Ectodermal cell (in vitro differentiated cells): ENCODE results near the gene CORO6.

Source experiments
- H3K27ac ChIP-seq: 2 replicates; pipeline ENCODE4 v1.7.0; 2013; ENCODE audit warnings: mild to moderate bottlenecking, low read depth, low read length; ENCODE audit not compliant: insufficient read depth, poor library complexity, severe bottlenecking
- H3K27me3 ChIP-seq: 2 replicates; pipeline ENCODE4 v1.7.0; 2013; ENCODE audit warnings: mild to moderate bottlenecking, low read length; ENCODE audit not compliant: insufficient read depth, control insufficient read depth, poor library complexity, severe bottlenecking
- H3K36me3 ChIP-seq: one replicate; pipeline ENCODE4 v1.7.0; 2013; ENCODE audit warnings: low read length; ENCODE audit not compliant: control insufficient read depth, insufficient read depth
- H3K4me1 ChIP-seq: one replicate; pipeline ENCODE4 v1.7.0; 2013; ENCODE audit warnings: low read length; ENCODE audit not compliant: control insufficient read depth, insufficient read depth
- H3K4me3 ChIP-seq: 2 replicates; pipeline ENCODE4 v1.7.0; 2013; ENCODE audit warnings: low read depth, low read length, control low read depth; ENCODE audit not compliant: insufficient read depth
- H3K9me3 ChIP-seq: 2 replicates; pipeline ENCODE4 v1.7.0; 2013; ENCODE audit warnings: mild to moderate bottlenecking, low read length, moderate library complexity; ENCODE audit not compliant: control insufficient read depth
- WGBS, 2 experiments: methylation state at CpG; one replicate each; pipeline ENCODE4 v1.1.7; 2013; ENCODE audit warnings: missing lambda C conversion rate in 2 of 2; 5-methylcytosine and 5-hydroxymethylcytosine counted together

Gene CORO6

DNA sequence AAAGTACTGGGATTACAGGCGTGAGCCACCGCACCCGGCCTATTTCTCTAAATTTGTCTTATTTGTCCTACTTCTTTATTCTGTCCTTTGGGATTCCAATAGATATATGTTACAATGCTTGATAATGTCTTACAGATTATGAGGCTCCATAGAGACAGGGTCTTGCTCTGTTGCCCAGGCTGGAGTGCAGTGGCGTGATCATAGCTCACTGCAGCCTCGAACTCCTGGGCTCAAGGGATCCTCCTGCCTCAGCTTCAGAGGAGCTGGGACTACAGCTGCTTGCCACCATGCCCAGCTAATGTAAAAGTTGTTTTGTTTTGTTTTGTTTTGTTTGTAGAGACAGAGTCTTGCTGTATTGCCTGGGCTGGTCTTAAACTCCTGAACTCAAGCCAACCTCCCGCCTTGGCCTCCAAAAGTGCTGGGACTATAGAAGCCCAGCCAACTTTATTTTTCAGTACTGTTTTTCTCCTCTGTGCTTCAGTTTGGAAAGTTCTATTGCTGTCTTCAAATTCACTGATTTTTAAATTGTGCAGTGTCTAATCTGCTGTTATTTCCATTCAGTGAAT lies 19.5 kb downstream of the CORO6 start:
- H3K4me3 ChIP-seq = no peak overlapping the region
- 96 to 97% methylated on average over 6 of the region's 6 CpGs for whole genome bisulfite sequencing, 2 experiments
- no peaks in the 10 kb centered on the region for H3K27me3 ChIP-seq
- H3K27ac ChIP-seq = no peak overlapping the region
- H3K4me1 ChIP-seq = peaks cover under 1% of the 10 kb centered on the region
- H3K36me3 ChIP-seq = no peaks in the 10 kb centered on the region
- no peaks in the 10 kb centered on the region for H3K9me3 ChIP-seq

DNA sequence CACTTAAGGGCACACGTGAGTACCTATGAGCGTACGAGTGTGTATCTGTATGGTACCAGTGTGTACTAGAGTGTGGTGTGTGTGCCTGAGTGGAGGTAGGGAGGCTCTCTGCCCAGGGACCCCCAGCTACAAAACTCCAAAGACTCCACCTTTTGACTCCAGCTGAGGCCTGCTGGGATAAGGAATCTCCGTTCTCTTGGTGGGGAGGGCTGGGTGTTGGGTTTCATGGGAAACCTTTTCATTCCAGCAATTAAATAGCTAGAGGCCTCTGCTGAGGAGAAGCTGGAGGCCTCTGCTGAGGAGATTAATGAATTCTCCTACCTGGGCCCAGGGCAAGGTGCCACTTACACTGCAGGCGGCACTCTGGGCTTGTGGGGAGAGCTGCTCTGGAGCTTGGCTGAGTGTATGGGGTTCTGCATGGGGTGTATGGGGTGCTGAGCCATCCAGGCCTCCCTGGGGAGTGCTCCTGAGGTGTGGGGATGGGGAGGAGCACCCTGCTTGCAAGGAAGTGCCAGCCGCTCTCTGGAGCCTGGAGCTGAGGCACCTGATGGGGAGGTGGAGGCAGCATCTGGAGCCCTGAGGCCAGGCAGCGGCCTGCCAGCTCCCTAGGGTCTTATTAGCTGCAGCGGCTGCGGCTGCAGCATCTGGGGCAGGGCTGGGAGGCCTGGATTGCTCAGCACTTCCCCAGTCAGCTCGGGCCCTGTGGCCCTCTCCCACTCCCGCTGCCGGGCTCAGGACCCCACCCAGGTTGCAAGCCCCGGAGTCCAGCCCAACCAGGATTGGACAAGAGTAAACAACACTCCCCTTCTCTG lies 25.1 kb downstream of the CORO6 start:
- H3K4me3 ChIP-seq = no peak overlapping the region
- peak overlapping the region; percentile 16 for H3K27ac ChIP-seq
- H3K9me3 ChIP-seq = no peaks in the 10 kb centered on the region
- H3K27me3 ChIP-seq = peaks cover 6% of the 10 kb centered on the region
- H3K4me1 ChIP-seq = peaks cover 45% of the 10 kb centered on the region
- 32 to 38% methylated on average over 13 of the region's 13 CpGs for WGBS, 2 experiments
- H3K36me3 ChIP-seq = no peaks in the 10 kb centered on the region

- WGBS, 2 experiments = 46 to 50% methylated on average over 9 of the region's 9 CpGs
Measured at GRCh38 chr17:29596811-29597210, 25.9 kb downstream of the CORO6 start.

GRCh38 chr17:29595943-29596774 lies 26.6 kb downstream of the CORO6 start:
- Histone ChIP-seq H3K27ac (no peak overlapping the region), H3K4me1 (peaks cover 51% of the 10 kb centered on the region), H3K36me3 (no peaks in the 10 kb centered on the region), H3K27me3 (peaks cover 6% of the 10 kb centered on the region), H3K9me3 (no peaks in the 10 kb centered on the region), H3K4me3 (no peak overlapping the region)
- WGBS, 2 experiments = 84 to 86% methylated on average over 12 of the region's 12 CpGs

More at GRCh38 chr17:29596811-29597210, 25.9 kb downstream of the CORO6 start:
- Histone ChIP-seq H3K36me3 (no peaks in the 10 kb centered on the region), H3K9me3 (no peaks in the 10 kb centered on the region), H3K27me3 (peaks cover 6% of the 10 kb centered on the region), H3K27ac (no peak overlapping the region), H3K4me1 (peaks cover 51% of the 10 kb centered on the region), H3K4me3 (no peak overlapping the region)

- 70 to 74% methylated on average over 7 of the region's 7 CpGs for WGBS, 2 experiments
- H3K27me3 ChIP-seq = peaks cover 11% of the 10 kb centered on the region
- H3K36me3 ChIP-seq = no peaks in the 10 kb centered on the region
- no peaks in the 10 kb centered on the region for H3K9me3 ChIP-seq
- peaks cover 56% of the 10 kb centered on the region for H3K4me1 ChIP-seq
- no peak overlapping the region for H3K4me3 ChIP-seq
- H3K27ac ChIP-seq = no peak overlapping the region
Measured at GRCh38 chr17:29595107-29595942, 27.4 kb downstream of the CORO6 start.

DNA sequence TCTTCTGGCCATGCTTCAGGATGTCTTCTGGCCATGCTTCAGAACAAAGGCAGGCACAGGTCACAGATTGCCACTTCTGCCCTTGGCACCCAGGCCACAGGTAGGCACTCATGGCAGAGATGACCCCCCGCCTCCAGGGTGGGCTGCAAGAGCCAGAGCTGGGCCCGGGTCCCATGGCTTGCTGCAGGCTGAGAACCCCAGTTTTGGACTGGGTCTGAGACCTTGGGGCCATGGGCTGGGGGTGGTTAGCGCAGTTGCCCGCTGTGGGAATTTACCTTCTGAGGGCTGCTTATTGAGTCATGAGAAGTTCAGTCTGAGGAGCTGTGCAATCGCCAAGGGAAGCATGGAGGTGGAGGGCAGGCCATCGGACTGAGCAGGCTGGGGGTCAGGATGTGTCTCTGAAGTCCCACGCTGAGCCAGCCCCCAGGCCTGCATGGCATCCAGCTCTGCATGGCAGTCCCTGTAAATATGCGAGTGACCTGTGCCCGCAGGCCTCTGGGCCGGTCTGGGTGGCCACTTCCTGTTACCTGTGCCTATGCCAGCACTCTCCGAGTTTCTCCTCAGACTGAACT lies 28.1 kb downstream of the CORO6 start:
- peaks cover 16% of the 10 kb centered on the region for H3K27me3 ChIP-seq
- 89 to 90% methylated on average over 11 of the region's 11 CpGs for WGBS, 2 experiments
- H3K27ac ChIP-seq = no peak overlapping the region
- H3K9me3 ChIP-seq = no peaks in the 10 kb centered on the region
- no peak overlapping the region for H3K4me3 ChIP-seq
- no peaks in the 10 kb centered on the region for H3K36me3 ChIP-seq
- peaks cover 63% of the 10 kb centered on the region for H3K4me1 ChIP-seq

DNA sequence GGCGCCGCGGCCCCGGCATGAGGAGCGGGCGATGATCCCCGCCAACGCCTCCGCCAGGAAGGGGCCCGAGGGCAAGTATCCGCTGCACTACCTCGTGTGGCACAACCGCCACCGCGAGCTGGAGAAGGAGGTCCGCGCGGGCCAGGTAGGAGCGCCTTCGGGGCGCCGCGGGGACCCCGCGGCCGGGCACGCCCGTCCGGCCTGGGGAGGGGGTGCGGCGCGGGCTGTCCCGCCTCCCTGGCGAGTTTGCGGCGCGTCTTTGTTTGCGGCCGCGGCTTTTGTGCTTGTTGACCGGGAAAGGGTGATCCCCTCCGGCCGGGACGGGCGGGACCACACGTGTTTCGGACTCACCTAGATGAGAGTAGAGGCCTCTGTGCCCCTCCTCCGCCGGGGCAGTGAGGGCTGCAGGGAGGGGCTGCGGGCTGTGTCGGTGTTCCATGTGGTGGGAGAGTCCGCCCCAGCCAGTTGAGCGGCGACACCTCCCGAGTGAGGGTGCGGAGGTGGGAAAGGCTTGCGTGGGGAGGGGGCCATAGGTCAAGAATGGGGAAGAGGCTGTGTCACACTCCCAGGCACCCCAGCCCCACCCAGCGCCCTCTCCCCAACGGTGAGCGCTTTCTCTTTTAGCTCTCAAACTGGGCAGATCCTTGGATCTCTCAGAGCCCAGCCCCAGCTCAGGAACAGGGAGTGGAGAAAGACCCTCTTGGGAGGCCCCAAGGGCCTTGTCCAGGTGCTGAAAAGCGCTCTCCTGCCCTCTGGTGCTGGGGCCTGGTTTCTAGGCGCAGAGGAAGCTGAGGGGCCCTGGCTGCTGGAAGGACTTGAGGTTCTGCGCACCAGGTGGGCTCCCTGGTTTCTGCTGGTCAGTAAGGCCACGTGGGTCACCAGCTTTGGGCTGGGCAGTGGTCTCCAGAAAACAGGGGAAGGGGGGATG lies 28.9 kb downstream of the CORO6 start:
- peak overlapping the region; percentile 56 for H3K4me3 ChIP-seq
- 2% methylated on average over 64 of the region's 64 CpGs for WGBS, 2 experiments
- peaks cover 63% of the 10 kb centered on the region for H3K4me1 ChIP-seq

GRCh38 chr17:29592850-29593551 lies 29.7 kb downstream of the CORO6 start, which contains the start of gene ANKRD13B:
ANKRD13B (plus strand) TSS chr17:29593132; CDS start chr17:29593622, 490 bp downstream.
- peaks cover 66% of the 10 kb centered on the region for H3K4me1 ChIP-seq

More for the DNA sequence above, 28.9 kb downstream of the CORO6 start:
- peaks cover 16% of the 10 kb centered on the region for H3K27me3 ChIP-seq
- H3K9me3 ChIP-seq = no peaks in the 10 kb centered on the region
- no peak overlapping the region for H3K27ac ChIP-seq
- no peaks in the 10 kb centered on the region for H3K36me3 ChIP-seq

More at GRCh38 chr17:29592850-29593551, 29.7 kb downstream of the CORO6 start, which contains the start of gene ANKRD13B:
- 1% methylated on average over 96 of the region's 96 CpGs for whole genome bisulfite sequencing, 2 experiments
- H3K9me3 ChIP-seq = no peaks in the 10 kb centered on the region
- H3K27me3 ChIP-seq = peaks cover 16% of the 10 kb centered on the region
- H3K4me3 ChIP-seq = peak within 1 kb of the TSS; percentile 56
- no peaks in the 10 kb centered on the region for H3K36me3 ChIP-seq
- H3K27ac ChIP-seq = peak within 1 kb of the TSS; percentile 74
